ENCODE data around the gene UBE2U.

DNA sequence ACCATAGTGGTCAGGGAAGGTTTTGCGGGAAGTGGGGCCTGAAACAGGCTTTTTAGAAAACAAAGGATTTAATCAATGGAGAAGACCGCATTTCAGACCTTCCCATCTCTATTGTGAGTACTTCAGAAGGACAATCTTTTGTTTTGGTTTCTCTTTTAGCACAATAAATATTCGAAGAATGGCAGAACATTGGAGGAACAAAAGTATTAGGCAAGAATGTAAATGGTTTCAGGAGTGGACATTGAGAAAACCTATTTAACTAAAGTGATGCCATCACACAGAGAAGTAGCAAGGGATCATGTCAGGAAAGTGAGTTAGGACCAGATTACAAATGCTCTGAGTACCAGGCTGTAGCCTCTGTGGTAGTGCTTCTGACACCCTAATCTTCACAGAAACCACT lies 26.8 kb upstream of the UBE2U start:
- TF ChIP-seq, protein P1, sequence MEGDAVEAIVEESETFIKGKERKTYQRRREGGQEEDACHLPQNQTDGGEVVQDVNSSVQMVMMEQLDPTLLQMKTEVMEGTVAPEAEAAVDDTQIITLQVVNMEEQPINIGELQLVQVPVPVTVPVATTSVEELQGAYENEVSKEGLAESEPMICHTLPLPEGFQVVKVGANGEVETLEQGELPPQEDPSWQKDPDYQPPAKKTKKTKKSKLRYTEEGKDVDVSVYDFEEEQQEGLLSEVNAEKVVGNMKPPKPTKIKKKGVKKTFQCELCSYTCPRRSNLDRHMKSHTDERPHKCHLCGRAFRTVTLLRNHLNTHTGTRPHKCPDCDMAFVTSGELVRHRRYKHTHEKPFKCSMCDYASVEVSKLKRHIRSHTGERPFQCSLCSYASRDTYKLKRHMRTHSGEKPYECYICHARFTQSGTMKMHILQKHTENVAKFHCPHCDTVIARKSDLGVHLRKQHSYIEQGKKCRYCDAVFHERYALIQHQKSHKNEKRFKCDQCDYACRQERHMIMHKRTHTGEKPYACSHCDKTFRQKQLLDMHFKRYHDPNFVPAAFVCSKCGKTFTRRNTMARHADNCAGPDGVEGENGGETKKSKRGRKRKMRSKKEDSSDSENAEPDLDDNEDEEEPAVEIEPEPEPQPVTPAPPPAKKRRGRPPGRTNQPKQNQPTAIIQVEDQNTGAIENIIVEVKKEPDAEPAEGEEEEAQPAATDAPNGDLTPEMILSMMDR (optimal IDR thresholded peaks at IDR 0.05 in 1 of 3, IDR thresholded peaks at IDR 0.05 in 1 of 3, conservative IDR thresholded peaks at IDR 0.05 in 1 of 3; ENCODE audit: extremely low read depth in 1 of 3, insufficient read depth in 2 of 3, low read length in 3 of 3), result no peak
- TF ChIP-seq EZH2 (IDR thresholded peaks at IDR 0.05; ENCODE audit: low read length), result no peak

Data from keratinocyte (primary cell).